IPS-NIHi7 (cell line): ENCODE measurements around the gene HLF.

Experiments
- DNase-seq: peaks from one replicate; pipeline ENCODE4 v3.0.0; 2012; ENCODE audit warnings: mixed read lengths; ENCODE audit errors: extremely low spot score

HLF gene

GRCh38 chr17:55363033-55363432 is 98.3 kb downstream of the HLF start:
- DNase-seq, result no peak

DNA sequence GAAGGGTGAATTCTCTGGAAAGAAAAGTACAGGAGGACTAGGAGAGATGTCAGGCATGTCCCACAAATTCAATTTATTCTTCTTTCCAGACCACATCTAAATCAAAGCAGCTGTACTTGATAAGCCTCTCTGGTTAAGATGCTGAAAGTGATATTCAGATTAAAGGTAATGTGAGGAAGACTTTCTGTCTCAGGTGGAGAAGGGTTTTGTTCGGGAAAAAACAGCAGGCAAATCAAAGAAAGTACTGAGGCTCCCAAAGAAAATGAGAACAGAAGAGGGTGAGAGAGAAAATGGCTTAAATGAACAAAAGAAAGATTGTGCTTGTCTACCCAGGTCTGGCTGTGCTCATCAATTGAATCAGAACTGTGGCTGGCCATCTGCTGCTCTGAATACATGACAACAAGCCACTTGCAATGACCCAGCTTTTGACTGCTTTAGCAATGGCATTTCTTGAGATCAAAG is 101.3 kb downstream of the HLF start:
- no peak for DNase-seq

- no peak for DNase-seq
Measured at GRCh38 chr17:55368706-55369105, 103.9 kb downstream of the HLF start.
